ENCODE data around the gene HMGB1. TPM values are rescaled to one million over a fixed set of nuclear protein-coding genes. Genes with fewer than 3 reads are reported as not detected.

Gene HMGB1
- total RNA-seq, 1 donor from 2014 or later, result 295 TPM

Other genes with a start within 250 kb of the HMGB1 start
- gene KATNAL1, start 158.4 kb downstream of the HMGB1 start, total RNA-seq, result 76.3 TPM
- gene UBE2L5, start 43.4 kb downstream of the HMGB1 start, total RNA-seq, result not detected
- 46.9 TPM for gene USPL1, start 152.0 kb upstream of the HMGB1 start, total RNA-seq